ENCODE data around the gene S100A2.

GRCh38 chr1:153614906-153615305, 49.3 kb upstream of the S100A2 start:
- TF ChIP-seq POLR2A (IDR thresholded peaks at IDR 0.05): no peak
- TF ChIP-seq, protein P1, sequence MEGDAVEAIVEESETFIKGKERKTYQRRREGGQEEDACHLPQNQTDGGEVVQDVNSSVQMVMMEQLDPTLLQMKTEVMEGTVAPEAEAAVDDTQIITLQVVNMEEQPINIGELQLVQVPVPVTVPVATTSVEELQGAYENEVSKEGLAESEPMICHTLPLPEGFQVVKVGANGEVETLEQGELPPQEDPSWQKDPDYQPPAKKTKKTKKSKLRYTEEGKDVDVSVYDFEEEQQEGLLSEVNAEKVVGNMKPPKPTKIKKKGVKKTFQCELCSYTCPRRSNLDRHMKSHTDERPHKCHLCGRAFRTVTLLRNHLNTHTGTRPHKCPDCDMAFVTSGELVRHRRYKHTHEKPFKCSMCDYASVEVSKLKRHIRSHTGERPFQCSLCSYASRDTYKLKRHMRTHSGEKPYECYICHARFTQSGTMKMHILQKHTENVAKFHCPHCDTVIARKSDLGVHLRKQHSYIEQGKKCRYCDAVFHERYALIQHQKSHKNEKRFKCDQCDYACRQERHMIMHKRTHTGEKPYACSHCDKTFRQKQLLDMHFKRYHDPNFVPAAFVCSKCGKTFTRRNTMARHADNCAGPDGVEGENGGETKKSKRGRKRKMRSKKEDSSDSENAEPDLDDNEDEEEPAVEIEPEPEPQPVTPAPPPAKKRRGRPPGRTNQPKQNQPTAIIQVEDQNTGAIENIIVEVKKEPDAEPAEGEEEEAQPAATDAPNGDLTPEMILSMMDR (IDR thresholded peaks at IDR 0.05 in 4 of 5, conservative IDR thresholded peaks at IDR 0.05 in 1 of 5): no peak
